ENCODE measurements around the gene UPB1.

DNA sequence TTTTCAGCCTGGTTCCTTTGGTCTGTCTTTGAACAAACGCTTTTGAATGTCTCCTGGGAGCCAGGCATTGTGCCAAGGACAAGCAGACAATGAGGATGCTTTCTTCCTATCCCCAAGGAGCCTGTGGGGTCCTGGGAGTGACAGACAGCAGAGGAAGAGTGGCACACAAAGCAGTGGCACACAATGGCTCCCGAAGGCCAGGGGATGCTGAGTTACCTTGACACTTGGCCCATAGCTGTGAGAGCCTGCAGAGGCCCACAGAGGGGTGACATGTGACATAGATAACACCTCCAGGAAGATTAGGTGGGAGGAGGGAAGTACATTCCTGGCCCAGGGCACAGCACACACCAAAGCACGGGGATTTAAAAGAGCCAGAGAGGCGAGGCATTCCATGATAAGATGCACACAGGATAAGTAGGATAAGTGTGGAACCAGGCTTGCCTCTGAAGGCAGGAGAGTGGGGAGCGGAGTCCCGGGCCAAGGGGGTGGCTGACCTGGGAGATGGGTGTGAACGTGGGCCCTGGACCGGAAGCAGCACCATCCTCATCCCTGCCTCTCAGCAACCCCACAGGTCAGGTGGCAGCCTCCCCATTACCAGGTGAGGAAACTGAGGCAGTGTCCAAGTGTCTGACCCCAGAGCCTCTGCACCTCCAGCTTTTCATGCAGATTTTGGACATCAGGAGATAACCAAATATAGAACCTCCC, 6.3 kb downstream of the UPB1 start:
- TF ChIP-seq, protein P1, sequence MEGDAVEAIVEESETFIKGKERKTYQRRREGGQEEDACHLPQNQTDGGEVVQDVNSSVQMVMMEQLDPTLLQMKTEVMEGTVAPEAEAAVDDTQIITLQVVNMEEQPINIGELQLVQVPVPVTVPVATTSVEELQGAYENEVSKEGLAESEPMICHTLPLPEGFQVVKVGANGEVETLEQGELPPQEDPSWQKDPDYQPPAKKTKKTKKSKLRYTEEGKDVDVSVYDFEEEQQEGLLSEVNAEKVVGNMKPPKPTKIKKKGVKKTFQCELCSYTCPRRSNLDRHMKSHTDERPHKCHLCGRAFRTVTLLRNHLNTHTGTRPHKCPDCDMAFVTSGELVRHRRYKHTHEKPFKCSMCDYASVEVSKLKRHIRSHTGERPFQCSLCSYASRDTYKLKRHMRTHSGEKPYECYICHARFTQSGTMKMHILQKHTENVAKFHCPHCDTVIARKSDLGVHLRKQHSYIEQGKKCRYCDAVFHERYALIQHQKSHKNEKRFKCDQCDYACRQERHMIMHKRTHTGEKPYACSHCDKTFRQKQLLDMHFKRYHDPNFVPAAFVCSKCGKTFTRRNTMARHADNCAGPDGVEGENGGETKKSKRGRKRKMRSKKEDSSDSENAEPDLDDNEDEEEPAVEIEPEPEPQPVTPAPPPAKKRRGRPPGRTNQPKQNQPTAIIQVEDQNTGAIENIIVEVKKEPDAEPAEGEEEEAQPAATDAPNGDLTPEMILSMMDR (IDR thresholded peaks at IDR 0.05; ENCODE audit: insufficient read depth, low read length): no peak
- no peak for TF ChIP-seq SPI1 (IDR thresholded peaks at IDR 0.05; ENCODE audit: borderline replicate concordance, low read depth)
- TF ChIP-seq, protein P2, sequence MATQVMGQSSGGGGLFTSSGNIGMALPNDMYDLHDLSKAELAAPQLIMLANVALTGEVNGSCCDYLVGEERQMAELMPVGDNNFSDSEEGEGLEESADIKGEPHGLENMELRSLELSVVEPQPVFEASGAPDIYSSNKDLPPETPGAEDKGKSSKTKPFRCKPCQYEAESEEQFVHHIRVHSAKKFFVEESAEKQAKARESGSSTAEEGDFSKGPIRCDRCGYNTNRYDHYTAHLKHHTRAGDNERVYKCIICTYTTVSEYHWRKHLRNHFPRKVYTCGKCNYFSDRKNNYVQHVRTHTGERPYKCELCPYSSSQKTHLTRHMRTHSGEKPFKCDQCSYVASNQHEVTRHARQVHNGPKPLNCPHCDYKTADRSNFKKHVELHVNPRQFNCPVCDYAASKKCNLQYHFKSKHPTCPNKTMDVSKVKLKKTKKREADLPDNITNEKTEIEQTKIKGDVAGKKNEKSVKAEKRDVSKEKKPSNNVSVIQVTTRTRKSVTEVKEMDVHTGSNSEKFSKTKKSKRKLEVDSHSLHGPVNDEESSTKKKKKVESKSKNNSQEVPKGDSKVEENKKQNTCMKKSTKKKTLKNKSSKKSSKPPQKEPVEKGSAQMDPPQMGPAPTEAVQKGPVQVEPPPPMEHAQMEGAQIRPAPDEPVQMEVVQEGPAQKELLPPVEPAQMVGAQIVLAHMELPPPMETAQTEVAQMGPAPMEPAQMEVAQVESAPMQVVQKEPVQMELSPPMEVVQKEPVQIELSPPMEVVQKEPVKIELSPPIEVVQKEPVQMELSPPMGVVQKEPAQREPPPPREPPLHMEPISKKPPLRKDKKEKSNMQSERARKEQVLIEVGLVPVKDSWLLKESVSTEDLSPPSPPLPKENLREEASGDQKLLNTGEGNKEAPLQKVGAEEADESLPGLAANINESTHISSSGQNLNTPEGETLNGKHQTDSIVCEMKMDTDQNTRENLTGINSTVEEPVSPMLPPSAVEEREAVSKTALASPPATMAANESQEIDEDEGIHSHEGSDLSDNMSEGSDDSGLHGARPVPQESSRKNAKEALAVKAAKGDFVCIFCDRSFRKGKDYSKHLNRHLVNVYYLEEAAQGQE (IDR thresholded peaks at IDR 0.05; ENCODE audit: insufficient replicate concordance, low read depth): no peak

Data from HL-60 (cell line).